Activated CD4-positive, alpha-beta T cell treated with anti-CD3 and anti-CD28 coated beads for 4 hours (primary cell): ENCODE measurements around the gene STEAP3.

ENCODE experiments used
- DNase-seq, 2 donors: peaks; one replicate each; pipeline ENCODE4 v3.0.0-alpha.2; 2020

The STEAP3 gene

GRCh38 chr2:119228964-119229363 is 5.3 kb downstream of the STEAP3 start:
- DNase-seq = no peak

GRCh38 chr2:119229716-119230115 is 6.1 kb downstream of the STEAP3 start:
- DNase-seq = no peak

- DNase-seq = no peak
Measured at GRCh38 chr2:119230219-119231185, 6.9 kb downstream of the STEAP3 start.

- DNase-seq = no peak
Measured at GRCh38 chr2:119231975-119232665, 8.5 kb downstream of the STEAP3 start.

DNA sequence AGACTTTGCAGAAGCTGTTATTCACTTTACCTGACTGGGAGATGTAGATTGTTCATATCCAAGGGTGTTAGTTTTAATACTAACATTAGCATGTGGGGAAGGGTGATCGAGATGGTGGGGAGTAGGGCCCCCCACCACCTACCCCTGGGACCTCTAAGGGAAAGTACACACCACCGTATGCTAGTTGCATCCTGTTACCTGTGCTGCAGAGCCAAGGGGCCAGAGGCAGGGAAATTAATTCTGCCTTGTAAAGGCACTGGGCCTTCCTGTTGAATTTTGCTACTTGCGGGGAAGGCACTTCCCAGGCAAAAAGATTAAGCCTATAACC is 9.0 kb downstream of the STEAP3 start:
- DNase-seq = no peak

- no peak for DNase-seq
Measured at GRCh38 chr2:119233326-119234020, 9.8 kb downstream of the STEAP3 start.

DNA sequence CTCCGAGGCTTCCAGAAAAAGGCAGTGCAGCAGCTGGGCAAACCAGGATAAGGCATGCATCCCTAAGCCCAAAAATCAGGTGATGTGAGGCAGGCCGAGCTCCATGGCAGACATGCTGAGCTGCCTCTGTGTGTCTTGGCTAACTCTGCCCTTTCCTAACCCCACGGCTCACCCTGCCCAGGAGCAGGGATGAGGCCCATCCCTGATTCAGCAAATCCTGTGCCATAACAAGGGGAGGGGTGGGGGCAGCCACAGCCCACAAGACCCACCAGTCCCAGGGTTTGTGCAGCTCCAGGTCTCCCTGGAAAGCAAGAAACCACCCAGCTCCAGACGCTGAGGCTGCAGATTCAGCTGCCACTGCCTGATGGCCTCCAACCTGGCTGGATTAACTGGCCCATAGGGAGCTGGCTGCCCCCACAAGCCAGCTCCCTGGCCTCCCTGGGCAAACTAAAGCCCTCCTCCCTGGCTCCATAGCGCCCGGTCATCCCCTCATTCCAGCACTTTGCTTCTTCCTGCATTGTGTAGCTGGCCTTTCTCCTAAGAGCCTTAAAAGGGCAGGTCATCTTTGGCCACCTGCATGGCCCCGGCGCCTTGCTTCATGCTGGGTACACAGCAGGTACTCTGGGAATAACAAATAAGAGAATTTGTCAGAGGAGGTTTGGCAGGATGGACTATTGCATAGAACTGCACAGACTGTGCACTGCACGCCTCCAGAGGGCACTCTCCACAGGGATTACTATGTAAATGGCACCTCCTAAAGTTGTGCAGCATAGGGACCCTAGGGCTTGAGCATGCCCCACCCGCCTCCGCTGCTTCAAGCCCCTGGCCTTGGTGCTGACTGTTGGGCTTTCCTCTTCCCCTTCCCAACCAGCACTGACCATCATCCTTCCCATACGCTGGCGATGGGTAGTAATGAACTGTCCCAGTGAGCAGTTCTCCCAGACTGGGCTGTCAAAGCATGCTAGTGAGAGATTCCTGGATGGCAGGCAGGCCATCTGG is 10.7 kb downstream of the STEAP3 start:
- no peak for DNase-seq

DNA sequence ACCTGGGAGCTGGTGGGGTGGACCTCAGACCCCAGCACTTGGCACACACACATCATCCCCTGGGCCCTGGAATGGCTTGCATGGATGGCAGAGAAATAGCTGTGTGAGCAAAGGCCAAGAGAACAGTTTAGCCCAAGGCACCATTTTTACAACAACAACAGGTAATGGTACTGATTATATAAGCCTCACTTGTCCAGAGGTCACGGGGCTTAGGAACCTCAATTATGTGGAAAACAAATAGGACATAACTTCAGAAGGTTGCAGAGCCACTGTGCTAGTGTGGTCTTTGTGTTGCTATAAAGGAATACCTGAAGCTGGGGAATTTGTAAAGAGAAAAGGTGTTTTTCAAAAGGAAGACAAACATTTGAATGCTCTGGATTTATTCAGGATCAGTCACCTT is 13.2 kb downstream of the STEAP3 start:
- DNase-seq = no peak

GRCh38 chr2:119240311-119241204 is 16.9 kb downstream of the STEAP3 start:
- DNase-seq = no peak

DNA sequence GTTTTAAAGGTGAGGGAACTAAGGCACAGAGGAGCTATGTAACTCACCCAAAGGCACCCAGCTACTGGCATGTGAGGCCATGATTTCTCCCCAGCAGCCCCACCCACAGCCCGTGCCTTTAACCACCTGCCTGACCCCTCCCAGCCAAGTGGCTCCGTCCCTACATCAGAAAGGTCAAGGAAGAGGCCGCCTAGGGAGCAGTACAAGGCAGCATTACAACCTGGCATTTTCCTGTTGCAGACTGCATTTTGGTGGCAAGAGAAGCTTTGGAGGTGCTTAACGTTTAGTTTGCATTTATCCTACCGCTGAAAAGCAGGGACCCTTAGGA is 17.5 kb downstream of the STEAP3 start:
- DNase-seq = no peak

GRCh38 chr2:119242276-119243119 is 18.9 kb downstream of the STEAP3 start:
- DNase-seq = no peak

DNA sequence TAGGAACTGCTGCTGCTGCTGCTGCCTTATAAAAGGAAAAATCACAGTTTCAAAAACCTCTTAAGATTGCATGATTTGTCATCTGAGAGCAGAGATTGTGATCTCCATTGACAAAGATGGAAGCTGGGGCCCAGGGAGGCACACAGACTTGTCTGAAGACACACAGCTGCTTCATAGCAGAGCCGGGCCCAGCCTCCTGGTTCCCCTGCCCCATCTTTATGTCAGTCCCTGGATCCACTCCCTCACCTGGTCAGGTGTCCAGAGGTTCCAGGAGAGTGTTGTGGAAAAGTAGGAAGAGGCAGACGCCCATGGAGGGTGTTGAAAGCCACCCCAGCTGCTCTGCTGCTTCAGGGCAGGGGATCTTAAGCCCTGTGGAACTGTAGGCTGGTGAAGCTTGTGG is 20.0 kb downstream of the STEAP3 start:
- DNase-seq = no peak

GRCh38 chr2:119245076-119245840 is 21.6 kb downstream of the STEAP3 start:
- DNase-seq = no peak

GRCh38 chr2:119245841-119246230 is 22.2 kb downstream of the STEAP3 start:
- no peak for DNase-seq

GRCh38 chr2:119246884-119247843 is 23.5 kb downstream of the STEAP3 start:
- no peak for DNase-seq

- DNase-seq = no peak
Measured at GRCh38 chr2:119247844-119248271, 24.2 kb downstream of the STEAP3 start.

DNA sequence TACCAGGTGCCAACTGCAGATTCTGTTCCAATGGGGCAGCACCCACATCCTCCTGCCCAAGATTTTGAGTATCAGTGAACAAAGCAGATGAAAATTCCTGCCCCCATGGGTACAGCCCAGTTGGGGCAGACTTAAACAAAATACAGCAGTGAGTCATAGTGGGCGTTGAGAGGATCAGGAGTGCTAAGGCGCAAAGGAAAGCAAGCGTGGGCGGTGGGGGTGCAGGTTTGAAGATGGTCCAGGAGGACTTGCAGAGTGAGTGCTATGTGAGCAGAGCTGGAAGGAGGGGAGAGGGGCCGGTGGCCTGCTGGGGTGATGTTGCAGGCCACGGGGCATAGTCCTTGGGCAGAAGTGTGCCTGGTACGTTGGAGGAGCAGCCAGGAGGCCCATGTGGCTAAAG is 24.7 kb downstream of the STEAP3 start:
- no peak for DNase-seq

- no peak for DNase-seq
Measured at GRCh38 chr2:119248751-119249150, 25.1 kb downstream of the STEAP3 start.
